RCC 7860 (cell line): ENCODE measurements around the gene SEC16B.

ENCODE experiments used
- DNase-seq: peaks from one replicate; pipeline ENCODE4 v3.0.0-alpha.2; 2015; ENCODE audit warnings: low spot score
- FAIRE-seq: peaks from 2 replicates; lab custom pipeline; 2012; peaks lifted over from hg19 to GRCh38; lab: Jason Lieb, UNC

SEC16B gene

GRCh38 chr1:177945943-177946650, 23.8 kb downstream of the SEC16B start:
- DNase-seq (peak; percentile 25), FAIRE-seq (no peak)

GRCh38 chr1:177944016-177944949, 25.6 kb downstream of the SEC16B start:
- FAIRE-seq, result no peak
- no peak for DNase-seq

DNA sequence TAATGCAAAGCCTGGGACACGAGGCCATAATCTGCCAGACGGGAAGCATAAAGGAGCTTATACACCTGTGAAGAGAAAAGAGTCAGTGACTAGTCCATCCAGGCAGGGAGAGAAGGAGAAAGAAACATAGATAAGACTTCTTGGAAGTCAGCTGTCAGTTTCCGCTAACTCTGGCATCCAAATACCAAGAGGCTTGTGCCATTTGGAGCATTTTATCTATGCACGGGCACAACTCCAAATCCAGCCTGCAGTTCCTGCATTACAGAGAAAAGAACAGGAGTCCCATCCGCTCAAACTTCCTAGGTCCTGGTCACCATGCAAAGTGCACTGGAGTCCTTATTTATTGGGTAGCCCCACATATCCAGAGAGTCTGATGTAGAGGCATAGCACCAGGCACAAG, 27.9 kb downstream of the SEC16B start:
- no peak for FAIRE-seq
- no peak for DNase-seq

DNA sequence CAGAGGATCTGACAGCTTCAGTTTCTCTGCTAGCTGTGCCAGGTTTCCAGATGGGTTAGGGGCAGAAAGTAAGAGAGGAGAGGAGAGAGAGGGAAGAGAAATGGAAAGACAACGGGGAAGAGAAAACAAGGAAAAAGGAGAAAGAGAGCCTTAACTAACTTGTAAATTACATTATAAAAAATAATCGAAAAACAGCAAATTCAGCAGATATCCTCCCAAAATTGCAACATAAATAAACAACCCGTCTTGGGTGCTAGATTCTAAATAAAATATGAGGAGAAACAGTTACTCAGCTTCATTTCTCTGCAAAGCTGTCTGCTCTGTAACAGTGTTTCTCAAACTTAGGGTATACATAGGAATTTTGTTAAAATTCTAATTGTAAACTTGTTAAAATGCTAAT, 29.2 kb downstream of the SEC16B start:
- DNase-seq, result no peak
- no peak for FAIRE-seq

GRCh38 chr1:177937931-177938330, 31.9 kb downstream of the SEC16B start:
- no peak for FAIRE-seq
- DNase-seq, result peak; percentile 27

DNA sequence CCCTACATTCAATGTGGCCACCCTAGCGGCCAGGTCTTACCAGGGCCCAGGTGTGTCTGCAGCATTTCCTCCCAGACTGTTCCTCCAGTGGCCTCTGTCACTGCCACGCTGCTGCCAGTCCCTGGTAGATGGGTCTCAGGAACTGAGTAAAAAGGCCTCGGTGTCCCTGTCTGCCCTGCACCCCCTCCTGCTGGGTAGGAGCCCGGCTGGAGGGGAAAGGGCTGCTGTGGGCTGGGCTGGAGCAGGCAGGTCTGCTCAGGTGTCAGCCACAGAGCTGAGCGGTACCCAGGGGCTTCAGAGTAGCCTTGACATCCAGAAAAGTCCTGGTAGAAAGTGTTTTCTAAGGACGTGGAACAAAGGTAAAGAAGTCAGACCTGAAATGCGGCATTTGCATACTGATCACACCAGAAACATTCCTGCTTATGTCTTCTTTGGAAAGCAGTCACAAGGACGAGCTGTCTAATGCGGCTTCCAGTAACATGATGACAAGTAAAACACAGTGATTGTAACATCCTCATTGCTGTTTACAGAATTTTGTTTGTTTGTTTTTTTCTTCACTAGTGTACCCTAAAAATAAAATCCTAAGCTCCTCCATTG, 32.6 kb downstream of the SEC16B start:
- DNase-seq (no peak), FAIRE-seq (no peak)

- DNase-seq, result no peak
- no peak for FAIRE-seq
These were observed 34.0 kb downstream of the SEC16B start for GRCh38 chr1:177935638-177936415.

- no peak for DNase-seq
- no peak for FAIRE-seq
These were observed 34.9 kb downstream of the SEC16B start for GRCh38 chr1:177934927-177935326.

DNA sequence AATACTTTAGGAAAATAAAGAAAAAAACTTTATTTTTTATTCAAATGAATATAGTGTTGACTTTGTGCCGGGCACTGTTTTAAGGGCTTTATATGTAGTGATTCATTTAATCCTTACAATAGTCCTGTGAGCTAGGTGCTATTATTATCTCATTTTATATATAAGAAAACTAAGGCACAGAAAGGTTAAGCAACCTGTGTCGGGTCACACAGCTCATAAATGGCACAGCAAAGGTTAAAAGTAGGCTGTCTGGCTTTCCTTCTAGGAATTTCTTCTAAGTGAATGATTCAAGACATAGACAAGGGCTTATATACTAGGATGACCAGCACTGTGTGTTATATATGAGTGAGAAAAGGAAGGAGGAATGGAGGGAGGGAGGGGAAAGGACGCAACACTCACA, 35.4 kb downstream of the SEC16B start:
- no peak for FAIRE-seq

DNA sequence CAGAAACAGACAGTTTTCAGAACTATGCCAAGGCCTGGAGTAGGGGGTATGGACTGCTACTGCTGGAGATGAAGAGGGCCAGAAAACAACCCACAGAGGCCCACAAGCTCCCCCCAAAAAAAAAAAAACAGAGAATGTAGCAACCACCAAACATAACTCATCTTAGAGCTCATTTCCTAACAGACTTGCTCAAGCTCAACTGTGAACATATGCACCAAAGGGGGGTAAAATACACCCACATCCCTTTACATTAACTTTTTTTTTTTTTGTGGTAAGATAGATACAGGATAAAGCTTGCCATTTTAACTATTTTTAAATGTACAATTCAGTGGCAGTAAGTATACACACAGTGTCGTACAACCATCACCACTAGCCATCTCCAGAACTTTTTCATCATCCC, 36.0 kb downstream of the SEC16B start:
- DNase-seq (no peak), FAIRE-seq (no peak)

More for the DNA sequence above, 35.4 kb downstream of the SEC16B start:
- no peak for DNase-seq

DNA sequence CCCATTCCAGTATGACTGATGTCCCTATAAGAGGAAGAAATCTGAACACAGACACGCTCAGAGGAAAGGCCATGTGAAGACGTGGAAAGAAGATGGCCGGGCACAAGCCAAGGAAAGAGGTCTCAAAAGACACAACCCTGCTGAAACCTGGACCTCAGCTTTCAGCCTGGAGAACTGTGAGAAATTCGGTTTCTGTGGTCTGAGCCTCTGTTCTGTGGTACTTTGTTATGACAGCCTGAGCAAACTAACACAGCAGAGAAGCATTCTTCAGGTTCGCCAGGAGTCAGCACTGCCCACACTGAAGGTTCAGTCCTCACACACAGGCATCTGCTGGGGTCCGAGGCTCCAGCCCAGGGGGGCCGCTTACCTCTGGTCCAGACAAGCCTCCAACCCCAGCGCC, 37.7 kb downstream of the SEC16B start:
- DNase-seq (no peak), FAIRE-seq (no peak)

DNA sequence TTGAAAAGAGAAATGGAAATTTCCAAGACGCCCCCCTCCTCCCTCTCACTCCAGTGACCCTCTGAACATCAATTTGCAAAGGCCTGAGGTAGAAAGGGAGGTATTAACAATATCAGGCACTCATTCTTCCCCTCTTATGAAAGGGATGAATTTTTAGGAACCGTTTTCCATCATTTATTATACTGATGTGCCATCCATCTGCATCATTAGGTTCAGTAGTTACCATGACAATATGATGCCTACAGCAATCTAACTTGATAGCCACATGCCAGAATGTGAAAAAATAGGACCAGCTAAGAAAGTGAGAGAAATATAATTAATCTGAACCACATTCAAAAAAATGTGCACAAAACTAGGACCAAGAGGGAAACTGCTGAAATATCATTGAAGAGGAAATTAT, 40.9 kb downstream of the SEC16B start:
- FAIRE-seq, result no peak
- DNase-seq, result no peak

DNA sequence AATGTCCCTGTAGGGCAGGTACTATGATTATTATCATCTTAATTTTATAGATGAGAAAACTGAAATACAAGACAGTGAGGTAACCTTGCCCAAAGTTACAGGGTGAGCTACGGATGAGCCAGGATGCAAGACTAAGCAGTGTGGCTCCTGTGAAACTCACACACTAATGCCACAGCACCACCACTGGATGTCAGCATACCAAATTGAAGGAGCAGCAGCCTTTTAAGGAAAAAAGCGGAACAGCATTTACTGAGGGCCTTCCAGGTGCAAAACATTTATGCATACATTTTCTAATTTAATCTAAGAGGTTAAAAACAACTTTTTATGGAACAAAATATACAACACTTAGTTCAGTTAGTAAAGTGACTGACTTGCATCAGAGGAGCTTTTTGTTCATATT, 41.7 kb downstream of the SEC16B start:
- FAIRE-seq, result no peak
- no peak for DNase-seq

- FAIRE-seq (peak; percentile 80), DNase-seq (peak; percentile 82)
These were observed 42.7 kb downstream of the SEC16B start for GRCh38 chr1:177927021-177927596.

DNA sequence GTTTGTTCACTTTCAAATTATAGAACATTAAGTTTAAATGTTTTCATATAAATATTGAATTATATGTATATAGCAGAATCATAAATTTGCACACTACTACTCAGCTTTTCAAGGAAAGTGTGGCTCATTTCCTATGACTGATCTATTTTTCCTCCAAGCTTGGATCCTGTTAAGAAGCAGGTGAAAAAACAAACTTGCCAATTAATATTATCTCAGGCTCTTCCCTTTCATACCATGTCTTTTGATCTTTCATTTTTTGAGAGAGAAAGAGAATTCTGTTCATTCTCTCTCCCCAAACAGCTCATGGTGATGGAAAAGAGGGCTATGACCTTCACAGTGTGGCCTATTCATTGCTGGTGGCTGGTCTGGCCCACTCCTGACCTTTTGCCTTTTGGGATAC, 43.7 kb downstream of the SEC16B start:
- FAIRE-seq (no peak), DNase-seq (no peak)

- FAIRE-seq, result no peak
- no peak for DNase-seq
These were observed 44.9 kb downstream of the SEC16B start for GRCh38 chr1:177925006-177925405.

DNA sequence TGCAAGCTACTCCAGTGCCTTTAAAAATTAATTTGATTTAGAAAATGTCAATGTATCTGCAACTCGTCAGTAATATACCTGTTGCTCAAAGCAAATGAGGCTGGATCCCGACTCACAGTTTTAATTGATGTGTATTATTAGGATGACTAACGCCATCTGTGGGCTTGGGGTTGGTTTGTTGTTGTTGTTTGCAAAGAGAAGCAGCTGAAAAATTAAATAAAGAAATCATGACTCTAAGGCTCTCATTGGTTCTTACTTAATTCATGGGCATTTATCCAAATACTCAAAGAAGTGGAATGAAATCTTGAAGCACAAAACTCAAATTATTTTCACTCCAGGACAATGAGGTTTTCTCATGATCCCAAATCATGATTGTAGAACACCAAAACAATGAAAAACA, 46.4 kb downstream of the SEC16B start:
- no peak for FAIRE-seq
- DNase-seq, result no peak

DNA sequence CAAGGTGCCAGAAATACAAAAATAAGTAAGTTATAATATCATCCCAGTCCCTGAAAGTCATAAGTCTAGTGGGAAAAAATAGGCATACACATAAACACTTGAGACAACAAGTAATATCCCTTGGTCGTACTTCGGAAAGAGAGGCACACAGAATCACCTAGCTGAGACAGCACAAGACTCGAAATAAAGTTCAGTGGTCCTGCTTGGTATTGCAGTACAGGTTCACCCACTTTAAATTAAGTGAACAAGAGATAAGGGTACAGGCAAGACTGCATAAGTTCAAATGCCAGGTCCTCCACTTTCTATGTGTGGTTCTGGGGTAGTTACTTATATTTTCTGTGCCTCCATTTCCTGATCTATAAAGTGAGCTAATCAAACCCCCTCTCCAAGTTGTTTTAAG, 47.6 kb downstream of the SEC16B start:
- FAIRE-seq, result no peak
- DNase-seq, result no peak

GRCh38 chr1:177921590-177921989, 48.3 kb downstream of the SEC16B start:
- no peak for DNase-seq
- no peak for FAIRE-seq

DNA sequence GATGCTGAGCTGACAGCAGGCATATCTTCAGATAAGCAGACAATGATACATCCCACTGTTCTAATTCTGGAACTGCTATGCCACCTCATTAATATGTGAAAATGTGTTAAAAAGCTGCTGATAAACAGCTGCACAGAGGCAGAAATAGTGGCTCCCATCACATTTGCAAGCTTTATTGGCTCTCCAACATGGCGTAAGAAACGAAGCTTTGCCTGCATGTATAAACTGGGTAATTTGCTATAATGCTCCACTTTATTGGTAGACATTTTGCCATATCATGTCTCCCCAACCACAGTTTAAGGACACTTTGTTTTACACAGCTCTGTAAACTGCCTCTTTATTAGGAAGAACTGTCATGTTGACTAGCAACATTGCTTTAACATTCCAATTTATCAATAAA, 49.8 kb downstream of the SEC16B start:
- no peak for FAIRE-seq
- no peak for DNase-seq

- FAIRE-seq (no peak), DNase-seq (no peak)
These were observed 54.2 kb downstream of the SEC16B start for GRCh38 chr1:177915641-177916040.
